Stimulated activated effector memory CD8-positive, alpha-beta T cell treated with anti-CD3 and anti-CD28 coated beads, Interleukin-12 subunit alpha, Interleukin-12 subunit beta, amount 100 ng/mL, for 72 hours (primary cell): Measurements from ENCODE around the gene TARM1.
"Not testable (repeated sequence)": the region's sequence is repeated elsewhere in the genome, so short reads cannot be mapped to it uniquely, and the experiment has no call there.

Experiments
- ATAC-seq: fragments of 150-1000 bp; cut with Tn5 transposase; 2 replicates; pipeline ENCODE4 v1.10.0; 2021
- DNase-seq, 2 donors: peaks; one replicate each; pipeline ENCODE4 v3.0.0; 2021 to 2022; ENCODE audit warnings: low spot score in 2 of 2
- H3K27ac Mint-ChIP-seq: one replicate; pipeline ENCODE4 v1.8.0; 2022; ENCODE audit warnings: mild to moderate bottlenecking, mixed read lengths
- H3K36me3 Mint-ChIP-seq: one replicate; pipeline ENCODE4 v1.8.0; 2022; ENCODE audit warnings: mild to moderate bottlenecking, mixed read lengths
- H3K4me1 Mint-ChIP-seq: one replicate; pipeline ENCODE4 v1.8.0; 2022; ENCODE audit warnings: mixed read lengths
- H3K4me3 Mint-ChIP-seq: one replicate; pipeline ENCODE4 v1.8.0; 2022; ENCODE audit warnings: mild to moderate bottlenecking, mixed read lengths
- H3K9me3 Mint-ChIP-seq: one replicate; pipeline ENCODE4 v1.8.0; 2022; ENCODE audit warnings: mixed read lengths

The TARM1 gene

DNA sequence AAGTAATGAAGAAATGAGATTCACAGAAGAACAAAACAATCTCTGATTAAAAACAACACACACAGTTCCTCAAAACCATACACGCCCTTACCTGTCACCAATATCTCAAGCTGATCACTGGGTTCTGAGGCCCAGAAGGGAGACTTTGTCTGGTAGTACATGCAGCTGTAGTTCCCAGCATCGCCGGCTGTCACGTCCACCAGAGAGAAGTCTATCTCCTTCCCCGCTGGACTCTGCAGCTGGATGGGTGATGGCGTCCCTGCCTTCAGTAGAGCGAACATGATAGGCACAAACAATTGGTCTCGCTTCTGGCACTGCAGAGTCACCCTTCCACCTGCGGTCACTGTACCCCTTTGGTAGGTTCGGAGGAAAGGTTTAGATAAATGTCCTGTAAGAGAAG lies 7.3 kb downstream of the TARM1 start:
- ATAC-seq (no peak), DNase-seq (no peak)
- Mint-ChIP-seq H3K9me3 (no peaks in the 10 kb centered on the region), H3K36me3 (no peaks in the 10 kb centered on the region), H3K4me3 (no peak overlapping the region), H3K4me1 (no peaks in the 10 kb centered on the region), H3K27ac (no peak overlapping the region)

DNA sequence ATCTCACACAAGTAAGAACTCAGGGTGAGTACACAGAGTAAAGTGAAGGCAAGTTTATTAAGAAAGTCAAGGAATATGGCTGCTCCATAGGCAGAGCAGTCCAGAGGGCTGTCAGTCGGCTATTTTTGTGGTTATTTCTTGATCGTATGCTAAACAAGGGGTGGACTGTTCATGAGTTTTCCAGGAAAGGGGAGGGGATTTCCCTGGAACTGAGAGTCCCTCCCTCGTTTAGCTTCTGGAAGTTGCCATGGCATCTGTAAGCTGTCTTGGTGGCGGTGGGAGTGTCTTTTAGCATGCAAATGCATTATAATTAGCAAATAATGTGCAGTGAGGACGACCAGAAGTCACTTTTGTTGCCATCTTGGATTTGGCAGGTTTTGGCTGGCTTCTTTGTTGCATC lies 11.7 kb downstream of the TARM1 start:
- DNase-seq (no peak), ATAC-seq (no peak)
- no peak overlapping the region for H3K4me3 Mint-ChIP-seq
- H3K4me1 Mint-ChIP-seq, result no peaks in the 10 kb centered on the region
- no peaks in the 10 kb centered on the region for H3K36me3 Mint-ChIP-seq
- H3K9me3 Mint-ChIP-seq, result no peaks in the 10 kb centered on the region
- H3K27ac Mint-ChIP-seq, result no peak overlapping the region

DNA sequence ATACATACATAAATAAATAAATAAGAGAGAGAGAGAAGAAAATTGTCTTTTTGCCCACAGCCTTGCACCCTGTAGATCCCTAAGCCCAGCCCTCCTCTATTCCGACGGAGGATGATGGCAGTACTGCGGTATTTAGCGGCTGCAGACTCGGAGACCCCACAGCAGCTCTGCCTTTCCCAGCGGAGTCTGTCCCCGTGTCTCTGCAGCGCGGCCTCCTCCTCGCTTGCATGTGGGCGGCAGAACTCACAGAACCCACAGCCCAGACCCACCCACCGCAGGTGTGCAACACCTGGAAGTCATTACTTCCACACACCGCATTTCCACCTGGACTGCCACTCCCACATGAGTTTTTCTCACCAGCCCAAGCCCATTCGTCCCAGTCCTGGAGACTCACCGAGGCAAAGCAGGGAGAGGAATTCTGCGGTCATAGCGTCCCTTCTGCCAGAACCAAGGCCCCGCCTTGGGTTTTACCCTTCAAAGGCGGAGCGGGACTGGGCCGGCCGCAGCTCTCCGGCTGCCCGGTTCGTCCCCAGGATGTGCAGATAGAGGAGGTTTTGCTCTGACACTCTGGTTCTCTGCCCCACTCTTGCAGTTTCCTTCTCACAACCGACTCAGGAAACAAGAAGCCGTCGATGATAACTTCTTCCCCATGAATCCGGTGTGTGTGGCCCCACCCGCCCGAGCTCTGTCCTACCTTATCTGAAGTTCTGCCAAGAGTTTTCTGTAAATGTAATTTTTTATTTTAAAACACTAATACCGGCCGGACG lies 17.6 kb downstream of the TARM1 start, which contains the start of gene VSTM1:
VSTM1 (minus strand) TSS at position 548 of the 767 bp plus-strand sequence; CDS start at position 428, 120 bp downstream.
- H3K27ac Mint-ChIP-seq, result no peak within 1 kb of the TSS
- no peaks in the 10 kb centered on the region for H3K4me1 Mint-ChIP-seq
- ATAC-seq (no peak), DNase-seq (no peak)
- no peak within 1 kb of the TSS for H3K4me3 Mint-ChIP-seq
- no peaks in the 10 kb centered on the region for H3K36me3 Mint-ChIP-seq
- no peaks in the 10 kb centered on the region for H3K9me3 Mint-ChIP-seq

DNA sequence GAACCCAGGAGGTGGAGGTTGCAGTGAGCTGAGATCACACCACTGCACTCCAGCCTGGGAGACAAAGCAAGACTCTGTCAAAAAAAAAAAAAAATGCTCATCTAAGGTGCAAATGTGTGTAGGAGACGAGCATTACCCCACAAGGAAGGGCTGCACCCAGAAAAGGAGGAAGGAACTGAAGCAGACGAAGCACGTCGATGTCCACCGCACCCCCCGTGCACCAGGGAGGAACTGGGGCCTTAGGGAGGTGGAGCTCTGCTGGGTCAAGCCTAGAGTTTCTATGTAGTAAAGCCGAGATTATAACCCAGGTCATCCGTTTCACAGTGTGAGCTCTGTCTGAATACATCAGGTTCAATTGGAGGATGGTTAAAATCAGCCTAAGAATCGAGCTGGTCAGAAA lies 18.5 kb downstream of the TARM1 start:
- Mint-ChIP-seq H3K4me1 (no peaks in the 10 kb centered on the region), H3K36me3 (no peaks in the 10 kb centered on the region), H3K4me3 (no peak overlapping the region), H3K9me3 (no peaks in the 10 kb centered on the region), H3K27ac (no peak overlapping the region)
- ATAC-seq, result no peak
- DNase-seq, result no peak

DNA sequence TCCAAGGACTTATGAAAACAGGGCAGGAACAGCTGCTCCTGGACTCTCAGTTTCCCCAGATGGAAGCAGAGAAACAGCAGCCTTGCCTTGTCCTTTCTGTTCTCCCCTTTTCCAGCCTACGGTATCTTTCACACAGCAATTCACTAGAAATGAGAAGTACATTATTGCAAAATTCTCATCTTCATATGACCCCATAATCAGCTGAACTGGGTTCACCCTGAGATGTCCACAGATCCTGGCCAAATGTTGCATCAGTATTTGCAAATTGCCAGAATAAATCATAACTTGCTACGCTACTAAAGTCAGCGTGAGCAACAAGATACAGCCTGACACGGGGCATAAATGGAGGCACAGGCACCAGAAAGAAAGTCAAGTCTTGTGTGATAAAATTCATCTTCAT lies 33.5 kb downstream of the TARM1 start:
- Mint-ChIP-seq H3K4me1 (no peaks in the 10 kb centered on the region), H3K36me3 (no peaks in the 10 kb centered on the region), H3K27ac (no peak overlapping the region), H3K9me3 (no peaks in the 10 kb centered on the region), H3K4me3 (no peak overlapping the region)
- ATAC-seq (no peak), DNase-seq (no peak)

DNA sequence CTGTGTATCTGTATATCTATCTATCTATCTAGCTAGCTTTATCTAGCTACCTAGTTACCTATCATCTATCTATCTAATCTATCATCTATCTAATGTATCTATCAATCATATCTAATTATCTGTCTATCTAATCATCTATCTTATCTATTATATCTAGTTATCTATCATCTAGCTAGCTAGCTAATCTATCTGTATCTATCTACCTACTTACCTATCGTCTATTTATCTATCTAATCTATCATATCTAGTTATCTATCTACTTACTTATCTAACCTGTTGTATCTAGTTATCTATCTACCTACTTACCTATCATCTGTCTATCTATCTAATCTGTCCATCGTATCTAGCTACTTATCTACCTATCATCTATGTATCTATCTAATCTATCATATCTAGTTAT lies 35.4 kb downstream of the TARM1 start:
- Mint-ChIP-seq H3K9me3 (no peaks in the 10 kb centered on the region), H3K4me3 (no peak overlapping the region), H3K4me1 (no peaks in the 10 kb centered on the region), H3K27ac (no peak overlapping the region), H3K36me3 (no peaks in the 10 kb centered on the region)
- DNase-seq (no peak), ATAC-seq (no peak)

DNA sequence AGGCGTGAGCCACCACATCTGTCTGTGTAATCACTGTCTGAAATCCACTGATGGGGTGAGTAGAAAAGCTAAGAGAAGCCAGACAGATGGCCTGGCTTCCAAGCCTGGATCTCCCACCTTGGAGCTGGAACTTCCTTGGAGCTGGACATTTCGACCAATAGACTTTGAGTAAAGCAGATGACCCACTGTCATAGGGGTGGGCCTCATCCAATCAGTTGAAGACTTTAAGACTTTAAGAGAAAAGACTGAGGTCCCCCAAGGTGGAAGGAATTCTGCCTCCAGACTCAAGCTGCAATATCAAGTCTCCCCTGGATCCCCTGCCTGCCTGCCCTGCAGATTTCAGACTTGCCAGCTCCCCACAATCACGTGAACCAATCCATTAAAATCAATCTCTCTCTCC lies 38.2 kb downstream of the TARM1 start:
- Mint-ChIP-seq H3K4me1 (no peaks in the 10 kb centered on the region), H3K9me3 (no peaks in the 10 kb centered on the region), H3K27ac (no peak overlapping the region), H3K4me3 (no peak overlapping the region), H3K36me3 (no peaks in the 10 kb centered on the region)
- DNase-seq (no peak), ATAC-seq (no peak)

DNA sequence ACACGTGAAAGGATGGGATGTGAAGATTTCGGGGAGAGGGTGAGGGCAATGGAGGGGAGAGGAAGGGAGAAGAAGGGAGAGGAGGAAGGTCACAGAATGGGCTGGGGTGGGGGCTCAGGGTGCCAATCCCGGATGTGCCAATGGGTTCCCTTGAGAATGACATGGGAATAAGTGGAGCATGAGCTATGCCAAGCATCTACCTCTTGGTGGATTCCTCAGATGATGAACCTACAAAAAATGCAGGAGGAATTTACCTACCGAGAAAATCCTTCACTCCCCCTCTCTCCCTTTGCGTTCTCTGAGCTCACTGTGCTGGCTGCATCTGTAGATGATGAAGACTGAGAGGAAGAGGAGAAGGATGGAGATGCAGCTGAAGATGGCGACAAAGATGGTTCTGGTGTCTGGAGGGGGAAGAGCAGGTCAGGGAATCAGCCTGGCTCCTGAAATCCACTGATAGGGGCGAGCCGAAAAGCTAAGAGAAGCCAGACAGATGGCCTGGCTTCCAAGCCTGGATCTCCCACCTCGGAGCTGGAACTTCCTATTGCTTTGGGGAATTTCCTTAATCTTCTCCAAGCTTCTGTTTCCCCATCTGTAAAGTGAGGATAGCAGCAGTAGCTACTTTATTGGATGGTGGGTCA lies 39.1 kb downstream of the TARM1 start:
- no peaks in the 10 kb centered on the region for H3K9me3 Mint-ChIP-seq
- H3K36me3 Mint-ChIP-seq, result no peaks in the 10 kb centered on the region
- no peaks in the 10 kb centered on the region for H3K4me1 Mint-ChIP-seq
- no peak for ATAC-seq
- DNase-seq, result no peak
- H3K27ac Mint-ChIP-seq, result no peak overlapping the region
- H3K4me3 Mint-ChIP-seq, result no peak overlapping the region

DNA sequence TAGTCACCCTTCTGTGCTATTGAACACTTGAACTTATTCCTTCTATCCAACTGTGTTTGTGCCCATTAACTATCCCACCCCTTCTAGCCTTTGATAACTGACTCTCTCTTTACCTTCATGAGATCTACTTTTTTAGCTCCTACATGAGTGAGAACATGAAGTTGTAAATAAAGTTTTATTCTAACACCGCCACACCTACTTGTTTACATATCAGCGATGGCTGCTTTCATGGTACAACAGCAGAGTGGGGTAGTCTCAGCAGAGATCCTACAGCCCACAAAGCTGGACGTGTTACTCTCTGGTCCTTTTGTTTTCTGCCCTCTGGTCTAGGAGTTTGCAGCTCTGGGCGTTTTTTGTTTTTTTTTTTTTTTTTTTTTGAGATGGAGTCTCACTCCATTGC lies 41.2 kb downstream of the TARM1 start:
- no peaks in the 10 kb centered on the region for H3K9me3 Mint-ChIP-seq
- H3K4me3 Mint-ChIP-seq, result no peak overlapping the region
- DNase-seq, result no peak
- H3K36me3 Mint-ChIP-seq, result no peaks in the 10 kb centered on the region
- H3K27ac Mint-ChIP-seq, result no peak overlapping the region
- H3K4me1 Mint-ChIP-seq, result no peaks in the 10 kb centered on the region
- ATAC-seq, result no peak

DNA sequence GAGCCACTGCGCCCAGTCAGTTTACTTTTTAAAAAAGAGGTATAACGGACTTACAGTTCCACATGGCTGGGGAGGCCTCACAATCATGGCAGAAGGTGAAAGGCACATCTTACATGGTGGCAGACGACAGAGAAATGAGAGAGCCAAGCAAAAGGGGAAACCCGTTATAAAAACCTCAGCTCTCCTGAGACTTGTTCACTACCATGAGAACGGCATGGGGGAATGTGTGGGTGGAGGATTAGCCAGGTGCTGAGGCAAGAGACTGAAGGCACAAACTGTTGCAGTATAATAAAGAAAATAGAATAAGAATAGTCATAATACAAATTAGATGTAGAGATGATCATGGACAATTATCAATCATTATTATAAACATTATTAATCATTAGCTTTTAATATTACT lies 44.6 kb downstream of the TARM1 start:
- not testable (repeated sequence) for H3K27ac Mint-ChIP-seq, H3K36me3 Mint-ChIP-seq, H3K4me3 Mint-ChIP-seq, ATAC-seq, DNase-seq, H3K9me3 Mint-ChIP-seq, H3K4me1 Mint-ChIP-seq

DNA sequence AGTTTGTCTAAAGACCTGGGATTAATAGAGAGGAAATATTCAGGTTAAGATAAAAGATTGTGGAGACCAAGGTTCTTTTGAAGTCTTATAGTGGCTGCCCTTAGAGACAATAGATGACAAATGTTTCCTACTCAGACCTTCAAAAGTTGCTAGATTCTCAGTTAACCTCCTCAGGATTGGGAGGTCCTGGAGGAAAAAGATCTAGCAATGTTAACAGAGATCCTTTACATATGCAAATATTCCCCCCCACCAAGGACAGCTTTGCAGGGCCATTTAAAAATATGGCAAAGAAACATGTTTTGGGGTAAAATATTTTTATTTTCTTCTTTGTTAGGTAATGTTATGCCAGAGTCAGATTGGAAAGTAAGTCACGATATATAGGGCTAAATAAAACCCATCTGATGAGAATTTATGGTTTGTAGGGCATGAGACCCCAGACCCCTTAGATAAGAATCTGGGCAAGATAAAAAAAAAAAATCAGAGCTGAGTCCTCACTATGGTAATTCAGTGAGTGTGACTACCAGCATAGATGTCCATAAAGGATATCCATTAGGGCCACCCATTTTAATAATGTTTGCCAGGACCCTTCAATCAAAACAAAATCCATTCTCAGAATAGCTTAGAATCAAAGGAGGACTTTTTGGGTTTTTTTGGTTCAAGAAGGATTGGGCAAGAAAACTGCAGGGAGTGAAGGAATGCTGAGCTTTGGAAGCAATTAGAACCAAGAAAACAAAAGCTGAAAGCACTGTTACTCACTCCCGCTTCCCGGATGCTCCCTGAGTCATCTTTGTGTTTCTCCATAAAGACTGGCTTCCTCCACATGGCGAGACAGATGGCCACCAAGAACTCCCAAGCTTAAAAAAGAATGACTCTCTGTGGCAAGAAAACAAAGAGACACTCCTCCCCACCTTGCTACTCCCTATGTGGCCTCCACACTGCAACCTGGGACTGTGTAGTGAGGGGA lies 45.7 kb downstream of the TARM1 start:
- H3K4me3 Mint-ChIP-seq, result no peak overlapping the region
- no peaks in the 10 kb centered on the region for H3K9me3 Mint-ChIP-seq
- no peak overlapping the region for H3K27ac Mint-ChIP-seq
- no peaks in the 10 kb centered on the region for H3K4me1 Mint-ChIP-seq
- H3K36me3 Mint-ChIP-seq, result no peaks in the 10 kb centered on the region
- DNase-seq (no peak), ATAC-seq (no peak)

DNA sequence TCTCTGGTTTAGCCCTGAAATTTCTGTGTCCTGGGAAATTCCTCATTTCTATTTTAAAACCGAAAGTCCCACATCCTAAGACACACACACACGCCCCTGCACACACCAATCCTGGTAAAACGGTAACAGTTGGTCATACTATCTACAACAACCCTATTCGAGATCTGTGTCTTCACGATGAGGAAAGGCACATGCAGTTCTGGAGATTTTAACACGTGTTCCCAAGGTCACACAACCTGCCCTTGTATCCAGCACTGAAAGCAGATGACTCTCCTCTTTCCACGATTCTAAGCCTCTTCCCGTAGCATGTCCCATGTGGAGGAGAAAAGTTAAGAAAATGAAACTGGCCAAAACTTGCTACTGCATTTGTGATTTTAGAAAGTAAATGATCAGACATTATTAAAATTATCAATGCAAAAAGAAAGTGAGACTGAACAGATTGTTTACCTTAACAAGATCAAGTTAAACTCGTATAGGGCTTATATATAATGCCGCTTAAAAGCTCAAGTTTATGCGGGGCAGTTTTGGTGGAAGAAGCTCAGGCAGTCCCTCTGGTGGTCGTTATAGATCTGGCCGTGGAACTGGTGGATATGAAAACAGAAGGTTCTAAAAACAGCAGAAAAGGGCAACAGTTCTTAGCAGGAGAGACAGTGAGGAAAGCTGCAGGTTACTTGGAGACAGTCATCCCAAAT lies 50.1 kb downstream of the TARM1 start:
- Mint-ChIP-seq H3K4me1 (peaks cover 6% of the 10 kb centered on the region), H3K27ac (no peak overlapping the region), H3K4me3 (no peak overlapping the region), H3K36me3 (no peaks in the 10 kb centered on the region), H3K9me3 (no peaks in the 10 kb centered on the region)
- no peak for ATAC-seq
- no peak for DNase-seq

DNA sequence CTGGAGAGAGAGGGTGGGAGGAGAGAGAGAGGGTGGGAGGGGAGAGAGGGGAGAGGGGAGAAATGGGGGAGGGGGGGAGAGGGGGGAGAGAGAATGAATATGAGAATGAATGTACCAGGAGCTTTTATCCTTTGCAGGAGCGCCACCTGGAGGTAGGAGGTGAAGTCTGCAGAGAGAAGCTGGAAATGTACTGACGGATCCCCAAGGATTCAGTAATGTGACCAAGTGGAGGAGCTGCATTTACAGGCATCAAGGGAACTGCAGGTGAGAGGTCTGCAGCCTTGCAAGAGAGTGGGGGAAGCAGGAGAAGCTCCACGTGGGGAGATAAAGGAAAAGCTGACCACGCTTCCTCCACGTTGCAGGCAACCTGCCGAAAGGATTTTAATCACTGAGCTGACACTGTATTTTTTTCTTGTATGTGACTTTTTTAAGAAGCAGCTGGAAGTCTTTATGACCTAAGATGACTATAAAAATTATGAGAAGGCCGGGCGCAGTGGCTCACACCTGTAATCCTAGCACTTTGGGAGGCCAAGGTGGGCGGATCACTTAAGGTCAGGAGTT lies 51.2 kb downstream of the TARM1 start:
- Mint-ChIP-seq H3K4me3 (no peak overlapping the region), H3K4me1 (peaks cover 6% of the 10 kb centered on the region)

DNA sequence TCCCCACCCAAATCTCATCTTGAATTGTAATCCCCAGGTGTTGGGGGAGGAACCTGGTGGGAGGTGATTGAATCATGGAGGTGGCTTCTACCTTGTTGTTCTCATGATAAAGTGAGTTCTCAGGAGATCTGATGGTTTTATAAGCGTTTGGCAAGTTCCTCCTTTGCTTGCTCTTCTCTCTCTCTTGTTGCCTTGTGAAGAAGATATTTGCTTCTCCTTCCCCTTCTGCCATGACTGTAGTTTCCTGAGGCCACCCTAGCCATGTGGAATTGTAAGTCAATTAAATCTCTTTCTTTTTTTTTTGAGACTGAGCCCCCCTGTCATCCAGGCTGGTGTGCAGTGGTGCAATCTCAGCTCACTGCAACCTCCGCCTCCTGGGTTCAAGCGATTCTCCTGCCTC lies 51.9 kb downstream of the TARM1 start:
- DNase-seq (no peak), ATAC-seq (no peak)
- Mint-ChIP-seq H3K27ac (no peak overlapping the region), H3K4me3 (no peak overlapping the region), H3K9me3 (no peaks in the 10 kb centered on the region), H3K36me3 (no peaks in the 10 kb centered on the region), H3K4me1 (peaks cover 6% of the 10 kb centered on the region)

More for the DNA sequence above, 51.2 kb downstream of the TARM1 start:
- Mint-ChIP-seq H3K27ac (no peak overlapping the region), H3K36me3 (no peaks in the 10 kb centered on the region), H3K9me3 (no peaks in the 10 kb centered on the region)
- DNase-seq (peak; percentile 21 to 64), ATAC-seq (no peak)

DNA sequence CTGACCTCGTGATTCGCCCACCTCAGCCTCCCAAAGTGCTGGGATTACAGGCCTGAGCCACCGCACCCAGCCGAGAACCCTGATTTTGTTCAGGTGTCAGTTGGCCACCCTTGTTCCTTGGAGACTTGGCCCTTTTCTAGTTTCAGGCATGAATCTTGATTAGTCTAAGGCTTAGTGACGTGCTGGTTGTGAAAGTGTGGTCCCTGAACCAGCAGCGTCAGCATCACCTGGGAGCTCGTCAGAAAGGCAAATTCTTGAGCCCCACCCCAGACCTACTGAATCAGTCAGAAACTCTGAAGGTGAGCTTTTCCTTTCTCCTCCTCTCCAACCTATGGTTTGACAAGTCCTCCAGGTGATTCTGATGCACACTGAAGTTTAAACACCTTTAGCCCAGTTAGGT lies 54.5 kb downstream of the TARM1 start:
- Mint-ChIP-seq H3K4me1 (peaks cover 7% of the 10 kb centered on the region), H3K27ac (no peak overlapping the region), H3K4me3 (no peak overlapping the region), H3K9me3 (no peaks in the 10 kb centered on the region), H3K36me3 (no peaks in the 10 kb centered on the region)
- ATAC-seq, result no peak
- no peak for DNase-seq
